ENCODE results near the gene VAC14.

DNA sequence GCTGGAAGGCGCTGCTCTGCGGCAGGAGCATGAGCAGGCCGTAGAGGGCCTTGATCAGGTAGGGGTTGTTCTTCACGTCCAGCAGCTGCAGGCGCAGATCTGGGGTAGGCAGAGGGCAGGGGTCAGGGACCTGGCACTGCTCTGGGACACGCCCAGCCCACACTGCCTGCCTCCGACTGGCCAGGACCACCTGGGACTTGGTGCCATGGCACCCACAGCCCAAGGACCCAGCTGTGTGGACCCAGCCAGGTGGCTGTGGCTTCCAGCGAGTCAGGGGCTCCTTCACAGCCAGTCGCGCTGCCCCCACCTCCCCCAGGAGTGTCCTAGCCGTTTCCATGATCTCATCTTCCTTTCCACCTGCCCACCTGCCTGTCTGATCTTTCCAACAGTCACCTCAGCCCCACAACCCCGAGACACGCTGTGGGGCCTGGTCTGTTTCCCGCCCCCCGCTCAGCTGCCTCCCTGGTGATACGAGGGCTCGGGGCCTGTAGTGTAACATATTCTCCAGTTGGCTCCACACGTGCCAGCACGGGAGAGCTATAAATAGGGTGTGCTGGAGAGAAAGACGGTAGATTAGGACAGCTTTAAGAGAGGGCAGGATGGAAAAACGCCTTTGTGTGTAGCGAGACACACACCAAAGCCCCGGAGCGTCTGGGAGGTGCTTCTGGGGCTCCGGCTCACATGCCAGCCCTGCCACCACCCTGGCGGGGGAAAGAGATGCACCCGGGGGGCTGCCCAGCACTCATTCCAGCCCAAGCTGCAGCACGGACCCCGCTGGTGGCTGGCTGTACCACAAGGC lies 107.9 kb downstream of the VAC14 start:
- TF ChIP-seq, protein P1, sequence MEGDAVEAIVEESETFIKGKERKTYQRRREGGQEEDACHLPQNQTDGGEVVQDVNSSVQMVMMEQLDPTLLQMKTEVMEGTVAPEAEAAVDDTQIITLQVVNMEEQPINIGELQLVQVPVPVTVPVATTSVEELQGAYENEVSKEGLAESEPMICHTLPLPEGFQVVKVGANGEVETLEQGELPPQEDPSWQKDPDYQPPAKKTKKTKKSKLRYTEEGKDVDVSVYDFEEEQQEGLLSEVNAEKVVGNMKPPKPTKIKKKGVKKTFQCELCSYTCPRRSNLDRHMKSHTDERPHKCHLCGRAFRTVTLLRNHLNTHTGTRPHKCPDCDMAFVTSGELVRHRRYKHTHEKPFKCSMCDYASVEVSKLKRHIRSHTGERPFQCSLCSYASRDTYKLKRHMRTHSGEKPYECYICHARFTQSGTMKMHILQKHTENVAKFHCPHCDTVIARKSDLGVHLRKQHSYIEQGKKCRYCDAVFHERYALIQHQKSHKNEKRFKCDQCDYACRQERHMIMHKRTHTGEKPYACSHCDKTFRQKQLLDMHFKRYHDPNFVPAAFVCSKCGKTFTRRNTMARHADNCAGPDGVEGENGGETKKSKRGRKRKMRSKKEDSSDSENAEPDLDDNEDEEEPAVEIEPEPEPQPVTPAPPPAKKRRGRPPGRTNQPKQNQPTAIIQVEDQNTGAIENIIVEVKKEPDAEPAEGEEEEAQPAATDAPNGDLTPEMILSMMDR (conservative IDR thresholded peaks at IDR 0.05; ENCODE audit: low read length), result no peak
- TF ChIP-seq EZH2phosphoT487 (IDR thresholded peaks at IDR 0.05; ENCODE audit: borderline replicate concordance), result no peak
